HG03097 (cell line): ENCODE results near the gene ARHGEF16.

Experiments used
- ATAC-seq: cut with Tn5 transposase; IDR thresholded peaks from one replicate; pipeline ENCODE4 v1.9.1; 2021; ENCODE audit not compliant: unreplicated experiment, low FRiP score

The ARHGEF16 gene

DNA sequence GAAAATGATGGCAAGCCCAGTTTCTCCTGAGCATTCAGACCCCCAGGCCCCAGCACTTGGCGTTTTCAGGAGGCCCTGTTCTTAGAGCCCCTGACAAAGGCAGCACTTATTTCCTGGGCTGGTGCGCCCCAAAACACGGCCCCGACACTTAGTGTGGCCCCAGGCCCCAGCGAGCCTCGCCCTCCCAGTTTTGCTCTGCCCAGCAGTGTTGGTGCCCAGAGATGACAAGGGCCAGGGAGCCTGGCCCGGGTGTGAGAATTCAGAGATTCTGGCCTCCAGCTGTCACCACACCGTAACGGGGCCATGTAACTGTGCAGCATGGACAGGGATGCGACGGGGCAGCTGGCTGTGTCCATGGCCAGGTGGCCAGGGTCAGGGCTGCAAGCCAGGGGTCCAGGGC is 18.0 kb upstream of the ARHGEF16 start:
- ATAC-seq: no peak

GRCh38 chr1:3436901-3437300 is 17.6 kb upstream of the ARHGEF16 start:
- ATAC-seq: no peak

GRCh38 chr1:3438661-3439180 is 15.7 kb upstream of the ARHGEF16 start:
- ATAC-seq: no peak

GRCh38 chr1:3439346-3440299 is 14.8 kb upstream of the ARHGEF16 start:
- ATAC-seq: no peak

- ATAC-seq: no peak
Observed at GRCh38 chr1:3440300-3440681, 14.2 kb upstream of the ARHGEF16 start.

- ATAC-seq: no peak
Observed at GRCh38 chr1:3440711-3441409, 13.6 kb upstream of the ARHGEF16 start.

DNA sequence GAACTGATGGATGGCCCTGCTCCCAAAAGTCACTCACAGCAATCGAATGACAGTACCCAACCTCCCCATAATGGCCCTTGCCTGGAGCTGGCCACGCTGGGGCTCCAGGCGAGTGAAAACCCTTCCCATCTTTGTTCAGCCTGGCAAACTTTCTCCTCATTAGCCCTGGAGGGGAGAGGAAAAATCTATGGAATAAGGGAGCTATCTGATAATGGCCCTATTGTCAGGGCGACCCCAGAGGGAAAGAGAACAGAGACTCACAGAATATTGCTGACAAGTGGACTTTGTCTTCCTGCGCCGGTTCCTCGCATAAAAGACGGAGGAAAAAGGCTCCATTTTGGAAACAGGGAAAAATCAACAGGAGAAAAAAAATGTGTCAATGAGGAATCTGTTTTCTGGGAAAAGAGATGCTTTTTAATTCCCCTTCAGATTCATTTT is 13.0 kb upstream of the ARHGEF16 start:
- ATAC-seq: no peak

DNA sequence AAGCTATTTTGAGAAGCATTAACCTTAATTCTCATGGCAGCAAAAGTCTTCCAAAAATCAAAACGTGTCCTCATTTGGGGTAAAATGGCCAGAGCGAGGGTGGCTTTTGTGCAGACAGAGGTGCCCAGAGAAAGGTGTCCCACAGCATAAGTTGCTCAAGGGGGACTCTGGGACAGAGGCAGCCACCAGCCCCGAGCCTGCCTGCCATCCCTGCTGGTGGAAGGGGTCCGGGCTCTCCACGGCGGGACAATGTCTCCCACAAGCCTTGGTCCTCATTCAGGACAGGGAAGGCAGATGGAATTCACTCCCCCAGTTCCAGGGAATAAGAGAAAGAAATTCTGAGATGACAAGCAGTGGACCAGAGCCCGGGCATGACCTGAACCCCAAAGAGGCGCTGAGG is 12.6 kb upstream of the ARHGEF16 start:
- ATAC-seq: no peak

- no peak for ATAC-seq
Observed at GRCh38 chr1:3442331-3442730, 12.1 kb upstream of the ARHGEF16 start.

- ATAC-seq: no peak
Observed at GRCh38 chr1:3442901-3443300, 11.6 kb upstream of the ARHGEF16 start.

- ATAC-seq: no peak
Observed at GRCh38 chr1:3443807-3444206, 10.7 kb upstream of the ARHGEF16 start.

- ATAC-seq: no peak
Observed at GRCh38 chr1:3444298-3444697, 10.2 kb upstream of the ARHGEF16 start.

DNA sequence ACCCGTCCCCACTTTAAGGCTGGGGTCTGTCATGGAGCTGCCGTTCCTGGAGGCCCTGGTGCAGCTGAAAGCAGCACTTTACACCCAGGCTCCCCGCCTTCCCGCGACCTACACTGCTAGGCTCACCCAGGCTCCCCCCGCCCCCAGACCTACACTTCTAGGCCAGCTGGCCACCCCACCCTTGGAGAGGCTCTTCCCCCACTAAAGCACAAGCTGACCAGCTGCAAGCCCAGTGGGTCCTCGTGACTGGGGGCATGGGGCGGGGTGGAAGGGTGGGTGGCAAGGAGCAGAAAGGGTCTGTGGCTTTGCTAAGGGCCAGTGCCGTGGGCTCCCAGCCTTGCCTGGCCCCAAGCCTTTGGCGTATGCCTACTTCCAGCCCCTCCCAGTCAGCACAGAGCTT is 9.7 kb upstream of the ARHGEF16 start:
- ATAC-seq: no peak

DNA sequence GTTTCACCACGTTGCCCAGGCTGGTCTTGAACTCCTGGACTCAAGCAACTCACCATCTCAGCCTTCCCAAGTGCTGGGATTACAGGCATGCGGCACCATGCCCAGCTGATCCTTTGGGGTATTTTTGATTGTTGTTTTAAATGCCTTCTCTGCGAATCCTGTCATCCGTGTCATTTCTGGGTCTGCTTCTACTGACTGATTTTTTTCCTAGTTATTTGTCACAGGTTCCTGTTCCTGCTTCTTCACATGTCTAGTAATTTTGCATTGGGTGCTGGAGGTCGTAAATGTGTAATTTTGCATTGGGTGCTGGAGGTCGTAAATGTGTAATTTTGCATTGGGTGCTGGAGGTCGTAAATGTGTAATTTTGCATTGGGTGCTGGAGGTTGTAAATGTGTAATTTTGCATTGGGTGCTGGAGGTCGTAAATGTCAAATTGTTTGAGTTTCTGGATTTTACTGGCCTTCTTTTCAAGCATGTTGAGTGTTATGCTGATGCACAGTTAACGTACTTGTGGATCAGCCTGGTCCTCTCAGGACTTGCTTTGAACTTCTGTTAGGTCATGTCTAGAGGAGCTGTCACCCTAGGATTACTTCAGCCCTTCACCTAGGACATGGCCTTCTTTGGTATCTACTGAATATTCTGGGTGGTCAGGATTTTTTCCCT is 4.1 kb upstream of the ARHGEF16 start:
- no peak for ATAC-seq

DNA sequence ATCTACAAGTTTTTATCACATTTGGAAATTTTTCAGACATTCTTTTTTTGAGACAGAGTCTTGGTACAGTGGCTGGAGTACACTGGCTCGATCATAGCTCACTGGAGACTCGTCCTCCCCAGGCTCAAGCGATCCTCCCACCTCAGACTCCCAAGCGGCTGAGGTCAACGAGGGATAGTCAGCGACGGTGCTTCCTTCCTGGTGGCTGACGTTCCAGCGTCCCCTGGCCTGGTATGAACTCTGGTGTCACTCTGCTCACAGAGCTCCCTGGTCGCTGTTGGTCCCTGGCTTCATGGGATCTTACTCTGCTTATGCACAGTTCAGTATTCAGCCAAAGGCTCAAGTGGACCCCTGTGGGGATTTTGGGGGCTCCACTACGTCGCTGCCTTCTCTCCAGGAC is 3.5 kb upstream of the ARHGEF16 start:
- ATAC-seq: no peak

GRCh38 chr1:3451994-3452865 is 2.2 kb upstream of the ARHGEF16 start:
- ATAC-seq: no peak

- no peak for ATAC-seq
Observed at GRCh38 chr1:3452866-3453175, 1.6 kb upstream of the ARHGEF16 start.

DNA sequence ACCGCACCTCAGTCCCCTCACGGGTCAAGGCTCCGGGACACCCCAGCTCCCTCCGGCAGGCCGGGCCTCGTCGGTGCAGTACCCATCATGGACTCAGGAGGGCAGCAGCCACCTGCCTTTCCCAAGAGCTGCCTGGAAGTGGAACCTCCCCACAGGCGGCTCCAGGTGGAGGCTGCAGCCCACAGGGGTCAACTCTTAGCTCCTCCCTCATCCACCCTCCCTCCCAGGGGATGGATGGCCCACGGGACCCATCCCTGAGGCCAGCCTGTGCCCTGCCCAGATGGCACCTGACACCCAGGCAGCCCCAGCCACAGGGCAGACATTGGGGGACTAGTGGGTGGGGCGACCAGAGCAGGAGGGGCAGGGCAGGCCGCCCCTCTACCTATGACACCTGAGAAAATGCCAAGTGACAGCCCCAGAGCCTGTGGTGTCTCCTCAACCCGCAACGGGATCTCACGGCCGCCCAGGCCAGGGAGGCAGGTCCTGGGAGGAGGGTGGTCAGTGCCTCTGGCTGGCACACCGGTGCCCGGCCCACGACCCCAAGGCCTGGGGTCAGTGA is 1.2 kb upstream of the ARHGEF16 start:
- ATAC-seq: no peak

DNA sequence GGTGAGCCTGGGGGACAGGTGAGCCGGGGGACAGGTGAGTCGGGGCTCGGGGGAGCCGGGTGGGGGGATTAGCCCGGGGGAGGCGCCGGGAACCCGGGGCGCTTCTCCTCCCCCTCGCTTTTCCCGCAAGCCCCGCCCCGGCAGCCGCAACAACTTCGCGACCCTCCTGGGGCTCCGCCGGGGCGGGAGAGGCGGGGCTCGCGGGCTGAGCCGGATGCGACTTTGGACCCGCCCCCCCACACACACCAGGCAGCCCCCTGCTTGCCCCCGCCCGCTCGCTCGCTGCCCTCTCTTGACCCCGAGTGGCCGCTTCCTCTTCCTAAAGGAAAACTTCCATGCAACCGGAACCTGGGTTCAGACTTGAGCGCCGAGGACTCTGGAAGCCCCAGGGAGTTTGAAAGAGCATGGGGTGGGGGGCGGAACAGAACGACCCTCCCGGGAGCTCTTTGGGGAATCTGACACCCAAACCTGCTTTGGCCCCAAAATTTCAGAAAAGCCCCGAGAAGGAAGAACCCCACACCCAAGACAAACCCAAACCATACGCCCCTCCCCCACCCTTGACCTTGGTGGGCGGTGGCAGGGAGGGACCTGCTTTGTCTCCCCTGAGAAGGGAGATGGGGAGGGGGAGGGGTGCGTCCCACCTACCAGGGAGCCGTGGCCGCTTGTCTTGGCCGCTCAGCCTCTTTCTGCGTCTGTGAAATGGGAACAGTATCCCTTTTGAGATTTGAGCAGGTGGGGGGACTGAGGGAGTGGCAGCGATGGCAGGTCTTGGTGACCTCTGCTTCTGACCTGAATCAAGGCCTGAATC is 550 bp downstream of the ARHGEF16 start:
- no peak for ATAC-seq
